Sigmoid colon (tissue), 7 donors: Measurements from ENCODE around the gene MYL5. TPM values are rescaled to one million over a fixed set of nuclear protein-coding genes. Genes with fewer than 3 reads are reported as not detected.

Experiments
- DNase-seq: peaks from one replicate; pipeline ENCODE4 v3.0.0-alpha.2; 2019
- H3K27ac ChIP-seq, 4 donors: fragments of 200-600 bp; sonication (generic); one replicate each; pipeline ENCODE4 v1.5.1; 2016 to 2019; ENCODE audit warnings: mild to moderate bottlenecking in 1 of 4
- H3K27me3 ChIP-seq, 3 donors: fragments of 200-600 bp; sonication (generic); one replicate each; pipeline ENCODE4 v1.5.1; 2019; ENCODE audit warnings: mild to moderate bottlenecking in 1 of 3
- H3K36me3 ChIP-seq, 4 donors: fragments of 200-600 bp; sonication (generic); one replicate each; pipeline ENCODE4 v1.5.1; 2016 to 2019
- H3K4me1 ChIP-seq, 4 donors: fragments of 200-600 bp; sonication (generic); one replicate each; pipeline ENCODE4 v1.5.1; 2017 to 2019
- H3K4me3 ChIP-seq, 4 donors: fragments of 200-600 bp; sonication (generic); one replicate each; pipeline ENCODE4 v1.5.1; 2017 to 2019; ENCODE audit warnings: mild to moderate bottlenecking in 2 of 4, moderate library complexity in 1 of 4
- H3K9me3 ChIP-seq, 4 donors: fragments of 200-600 bp in 3 of 4; sonication (generic) in 3 of 4; one replicate each; pipeline versions ENCODE4 v1.5.1 to v1.6.1; 2013 to 2019
- CTCF ChIP-seq, 4 experiments: fragments of 450-650 bp in 3 of 4; fragments of 200-600 bp in 1 of 4; IDR thresholded peaks; one replicate each; pipeline ENCODE4 v1.5.1; 2016 to 2019; ENCODE audit warnings: antibody characterized with exemption in 4 of 4, mild to moderate bottlenecking in 3 of 4, moderate library complexity in 2 of 4
- EP300 ChIP-seq, 4 donors: sonication (generic); formaldehyde crosslinking; IDR thresholded peaks; one replicate each; pipeline ENCODE4 v1.6.1; 2017; ENCODE audit warnings: antibody characterized with exemption in 4 of 4
- POLR2A ChIP-seq, 2 donors: fragments of 450-650 bp; IDR thresholded peaks; one replicate each; pipeline ENCODE4 v1.6.1; 2016; ENCODE audit warnings: antibody characterized with exemption in 2 of 2, mild to moderate bottlenecking in 2 of 2, moderate library complexity in 2 of 2
- POLR2AphosphoS5 ChIP-seq, 4 donors: sonication (generic); formaldehyde crosslinking; IDR thresholded peaks; one replicate each; pipeline ENCODE4 v1.6.1; 2017; ENCODE audit warnings: antibody characterized with exemption in 4 of 4
- WGBS, 2 donors: extraction: QIAGEN DNeasy Blood & Tissue Kit; methylation state at CpG; one replicate each; pipeline ENCODE4 v1.1.7; 2013; 5-methylcytosine and 5-hydroxymethylcytosine counted together
- intact Hi-C: fragments of 100-400 bp; cut with DNase I; formaldehyde crosslinking; loops from one replicate; pipeline ENCODE4 v1.15.1; 2023
- polyA plus RNA-seq, 3 donors: library from polyadenylated mRNA; stranded (reverse); fragments of 200-250 nt; gene quantifications; one replicate each; pipeline ENCODE4 v1.2.3, GENCODE V29; 2013
- total RNA-seq, 4 donors: library from RNA; depleted of rRNA; stranded (reverse); fragments of >200 nt; gene quantifications; one replicate each; pipeline ENCODE4 v1.1.0, GENCODE V29; 2016
- donor health status: healthy with polysubstance abuse.
- donor health status: Bipolar disorder and iron deficiency.
- donor health status: healthy.

Gene MYL5
- total and polyA plus RNA-seq, 7 donors, result 5.7 to 29.7 (median 11.7) TPM

GRCh38 chr4:721261-722168, 47.2 kb downstream of the MYL5 start:
- Histone ChIP-seq H3K4me3 (no peak overlapping the region), H3K27me3 (no peaks in the 10 kb centered on the region), H3K36me3 (peaks cover 0 to 8% (median 0%) of the 10 kb centered on the region in 4 donors), H3K4me1 (peaks cover 0 to 21% (median 7%) of the 10 kb centered on the region in 4 donors), H3K9me3 (no peaks in the 10 kb centered on the region), H3K27ac (no peak overlapping the region)
- DNase-seq, result no peak
- 35 to 79% methylated on average over 31 of the region's 31 CpGs for WGBS, 2 donors
- intact Hi-C loops, result no loop called here
- TF ChIP-seq POLR2AphosphoS5 (IDR thresholded peaks at IDR 0.05) (no peak), POLR2A (IDR thresholded peaks at IDR 0.05) (no peak), CTCF (IDR thresholded peaks at IDR 0.05) (no peak), EP300 (IDR thresholded peaks at IDR 0.05) (no peak)

GRCh38 chr4:722169-722725, 47.9 kb downstream of the MYL5 start:
- peaks cover 0 to 8% (median 0%) of the 10 kb centered on the region in 4 donors for H3K36me3 ChIP-seq
- H3K9me3 ChIP-seq, result no peaks in the 10 kb centered on the region
- 95 to 97% methylated on average over 47 of the region's 47 CpGs for WGBS, 2 donors
- TF ChIP-seq POLR2A (IDR thresholded peaks at IDR 0.05) (no peak), EP300 (IDR thresholded peaks at IDR 0.05) (no peak), CTCF (IDR thresholded peaks at IDR 0.05) (no peak), POLR2AphosphoS5 (IDR thresholded peaks at IDR 0.05) (no peak)
- no peaks in the 10 kb centered on the region for H3K27me3 ChIP-seq
- H3K27ac ChIP-seq, result no peak overlapping the region
- intact Hi-C loops, result no loop called here
- no peak overlapping the region for H3K4me3 ChIP-seq
- H3K4me1 ChIP-seq, result peaks cover 0 to 26% (median 7%) of the 10 kb centered on the region in 4 donors
- no peak for DNase-seq

- DNase-seq, result no peak
- Histone ChIP-seq H3K4me3 (no peak overlapping the region), H3K36me3 (peaks cover 0 to 8% (median 0%) of the 10 kb centered on the region in 4 donors), H3K27me3 (no peaks in the 10 kb centered on the region), H3K4me1 (peaks cover 0 to 26% (median 7%) of the 10 kb centered on the region in 4 donors), H3K9me3 (no peaks in the 10 kb centered on the region), H3K27ac (no peak overlapping the region)
- intact Hi-C loops, result no loop called here
- TF ChIP-seq CTCF (IDR thresholded peaks at IDR 0.05) (no peak), POLR2A (IDR thresholded peaks at IDR 0.05) (no peak), EP300 (IDR thresholded peaks at IDR 0.05) (no peak), POLR2AphosphoS5 (IDR thresholded peaks at IDR 0.05) (no peak)
- WGBS, 2 donors, result 98% methylated on average over 61 of the region's 61 CpGs
Observed at GRCh38 chr4:722851-723360, 48.6 kb downstream of the MYL5 start.

GRCh38 chr4:723751-724530, 49.6 kb downstream of the MYL5 start:
- H3K4me1 ChIP-seq, result peaks cover 0 to 26% (median 7%) of the 10 kb centered on the region in 4 donors
- TF ChIP-seq EP300 (IDR thresholded peaks at IDR 0.05) (no peak), CTCF (IDR thresholded peaks at IDR 0.05) (no peak), POLR2A (IDR thresholded peaks at IDR 0.05) (no peak), POLR2AphosphoS5 (IDR thresholded peaks at IDR 0.05) (no peak)
- H3K9me3 ChIP-seq, result no peaks in the 10 kb centered on the region
- no peak overlapping the region for H3K27ac ChIP-seq
- DNase-seq, result no peak
- no peak overlapping the region for H3K4me3 ChIP-seq
- intact Hi-C loops, result no loop called here
- peaks cover 0 to 8% (median 0%) of the 10 kb centered on the region in 4 donors for H3K36me3 ChIP-seq
- 44 to 81% methylated on average over 28 of the region's 28 CpGs for WGBS, 2 donors
- no peaks in the 10 kb centered on the region for H3K27me3 ChIP-seq
